Keratinocyte (primary cell): ENCODE results near the gene ICAM4. TPM values are rescaled to one million over a fixed set of nuclear protein-coding genes. Genes with fewer than 3 reads are reported as not detected.

Source experiments
- DNase-seq: peaks from one replicate; pipeline ENCODE4 v3.0.0-alpha.2; 2011; ENCODE audit warnings: low read depth, missing footprints, low spot score
- FAIRE-seq: peaks from 2 replicates; lab custom pipeline; 2011; peaks lifted over from hg19 to GRCh38; lab: Jason Lieb, UNC
- H2AFZ ChIP-seq: 2 replicates; pipeline ENCODE4 v1.6.0; 2012; ENCODE audit warnings: low read length, control low read depth, inconsistent platforms; ENCODE audit not compliant: control insufficient read depth
- H3K27ac ChIP-seq: 2 replicates; pipeline ENCODE4 v1.5.1; 2011; ENCODE audit warnings: low read length; ENCODE audit not compliant: control insufficient read depth, insufficient read depth
- H3K27me3 ChIP-seq: 3 replicates; pipeline ENCODE4 v1.6.0; 2011; ENCODE audit warnings: low read length; ENCODE audit not compliant: control insufficient read depth, insufficient read depth; ENCODE audit errors: extremely low read depth
- H3K36me3 ChIP-seq, 2 experiments: 2 replicates in 1 of 2; 3 replicates in 1 of 2; pipeline ENCODE4 v1.5.1; 2011; ENCODE audit warnings: low read length in 2 of 2, mild to moderate bottlenecking in 1 of 2; ENCODE audit not compliant: control insufficient read depth in 2 of 2, insufficient read depth in 2 of 2; ENCODE audit errors: extremely low read depth in 1 of 2
- H3K4me1 ChIP-seq: 3 replicates; pipeline ENCODE4 v1.5.1; 2011; ENCODE audit warnings: low read length; ENCODE audit not compliant: control insufficient read depth, insufficient read depth; ENCODE audit errors: extremely low read depth
- H3K4me2 ChIP-seq: 3 replicates; pipeline ENCODE4 v1.6.0; 2011; ENCODE audit warnings: low read depth, low read length; ENCODE audit not compliant: control insufficient read depth, insufficient read depth; ENCODE audit errors: extremely low read depth
- H3K4me3 ChIP-seq, 3 experiments: fragments of 200-600 bp in 1 of 3; sonication (generic) in 1 of 3; 2 replicates in 2 of 3; 3 replicates in 1 of 3; pipeline ENCODE4 v1.5.1; 2011 to 2016; ENCODE audit warnings: low read length in 3 of 3, mild to moderate bottlenecking in 3 of 3, control low read depth in 2 of 3, inconsistent platforms in 1 of 3, low read depth in 1 of 3, mixed read lengths in 1 of 3, mixed run types in 1 of 3, moderate library complexity in 1 of 3; ENCODE audit not compliant: control insufficient read depth in 2 of 3, insufficient read depth in 2 of 3; ENCODE audit errors: extremely low read depth in 1 of 3
- H3K79me2 ChIP-seq: 2 replicates; pipeline ENCODE4 v1.6.0; 2012; ENCODE audit warnings: low read length; ENCODE audit not compliant: control insufficient read depth, insufficient read depth
- H3K9ac ChIP-seq: 3 replicates; pipeline ENCODE4 v1.6.0; 2011; ENCODE audit warnings: low read length; ENCODE audit not compliant: control insufficient read depth, insufficient read depth; ENCODE audit errors: extremely low read depth
- H3K9me1 ChIP-seq: 3 replicates; pipeline ENCODE4 v1.6.0; 2011; ENCODE audit warnings: low read length; ENCODE audit not compliant: control insufficient read depth, insufficient read depth; ENCODE audit errors: extremely low read depth
- H3K9me3 ChIP-seq: 2 replicates; pipeline ENCODE4 v1.5.1; 2012; ENCODE audit warnings: low read depth, low read length; ENCODE audit not compliant: control insufficient read depth
- H4K20me1 ChIP-seq: 3 replicates; pipeline ENCODE4 v1.6.0; 2011; ENCODE audit warnings: low read length; ENCODE audit not compliant: control insufficient read depth, insufficient read depth; ENCODE audit errors: extremely low read depth
- CTCF ChIP-seq, 3 experiments: IDR thresholded peaks in 1 of 3; conservative IDR thresholded peaks in 1 of 3; optimal IDR thresholded peaks in 1 of 3; 2 replicates in 2 of 3; 3 replicates in 1 of 3; pipeline versions ENCODE3 to v1.5.1; 2011; ENCODE audit warnings: low read length in 3 of 3, mild to moderate bottlenecking in 3 of 3, moderate library complexity in 2 of 3, control low read depth in 1 of 3, inconsistent platforms in 1 of 3; ENCODE audit not compliant: insufficient read depth in 2 of 3; ENCODE audit errors: extremely low read depth in 1 of 3
- EZH2 ChIP-seq: IDR thresholded peaks from one replicate; pipeline ENCODE4 v1.6.1; 2012; ENCODE audit warnings: inconsistent platforms, mild to moderate bottlenecking, low read length, moderate library complexity
- dilution Hi-C: fragments of 300-500 bp; cut with MboI; formaldehyde crosslinking; loops from one replicate; pipeline ENCODE4 v1.7.0; 2020; ENCODE audit warnings: low sequenced_read_pairs; ENCODE audit not compliant: extremely low pct_ligation_motif_present
- polyA plus RNA-seq, 5 experiments: library from polyadenylated mRNA; depleted of rRNA in 3 of 5; stranded (reverse) in 3 of 5; stranded (forward) in 1 of 5; unstranded in 1 of 5; fragments of >200 nt; gene quantifications; 1 replicate in 1 of 5; 2 replicates in 3 of 5; 3 replicates in 1 of 5; pipeline versions ENCODE4 v1.2.1 to v1.2.3, GENCODE V29; 2011 to 2012; ENCODE audit warnings: missing spikeins in 2 of 5, low read depth in 1 of 5, low replicate concordance in 1 of 5

Gene ICAM4
- polyA plus RNA-seq, 1 donor (not counting 4 experiments of a cell fraction or from before 2014, with no cell fraction given), result 0.25 TPM

GRCh38 chr19:10318807-10319682 lies 32.3 kb downstream of the ICAM4 start:
- H3K27me3 ChIP-seq, result no peaks in the 10 kb centered on the region
- H3K27ac ChIP-seq, result no peak overlapping the region
- DNase-seq, result no peak
- dilution Hi-C loops, result no loop called here
- H3K9me3 ChIP-seq, result no peaks in the 10 kb centered on the region
- no peak for FAIRE-seq
- H2AFZ ChIP-seq, result no peak overlapping the region
- H3K79me2 ChIP-seq, result peaks cover 2% of the 10 kb centered on the region
- no peak for TF ChIP-seq CTCF (optimal IDR thresholded peaks at IDR 0.05 in 1 of 3, IDR thresholded peaks at IDR 0.05 in 1 of 3, conservative IDR thresholded peaks at IDR 0.05 in 1 of 3; ENCODE audit: extremely low read depth in 1 of 3, insufficient read depth in 2 of 3, low read length in 3 of 3)
- TF ChIP-seq EZH2, result no peak
- no peak overlapping the region for H3K4me3 ChIP-seq
- H3K36me3 ChIP-seq, result peaks cover 14 to 26% of the 10 kb centered on the region in 2 experiments
- H3K4me1 ChIP-seq, result peaks cover 9% of the 10 kb centered on the region
- H3K9ac ChIP-seq, result no peak overlapping the region
- H3K9me1 ChIP-seq, result no peaks in the 10 kb centered on the region
- no peaks in the 10 kb centered on the region for H4K20me1 ChIP-seq
- no peak overlapping the region for H3K4me2 ChIP-seq

GRCh38 chr19:10320602-10321416 lies 34.1 kb downstream of the ICAM4 start:
- TF ChIP-seq CTCF (optimal IDR thresholded peaks at IDR 0.05 in 1 of 3, IDR thresholded peaks at IDR 0.05 in 1 of 3, conservative IDR thresholded peaks at IDR 0.05 in 1 of 3; ENCODE audit: extremely low read depth in 1 of 3, insufficient read depth in 2 of 3, low read length in 3 of 3), result no peak
- TF ChIP-seq EZH2, result no peak
- Histone ChIP-seq H3K4me3 (no peak overlapping the region), H3K27me3 (no peaks in the 10 kb centered on the region), H3K9me3 (no peaks in the 10 kb centered on the region), H3K79me2 (no peaks in the 10 kb centered on the region), H3K27ac (no peak overlapping the region), H3K4me1 (peaks cover 4% of the 10 kb centered on the region), H3K9me1 (no peaks in the 10 kb centered on the region), H3K9ac (no peak overlapping the region), H4K20me1 (no peaks in the 10 kb centered on the region), H3K4me2 (no peak overlapping the region), H2AFZ (no peak overlapping the region), H3K36me3 (peaks cover 22 to 28% of the 10 kb centered on the region in 2 experiments)
- dilution Hi-C loops, result no loop called here
- no peak for FAIRE-seq
- DNase-seq, result no peak
